ENCODE measurements around the gene TMPRSS3. TPM values are rescaled to one million over a fixed set of nuclear protein-coding genes. Genes with fewer than 3 reads are reported as not detected.
A peak's percentile ranks its signal among the peaks of the same experiment; 100 is the strongest.

Gene TMPRSS3
- total and polyA plus RNA-seq, 8 donors: 3.1 to 11.6 (median 7.9) TPM

- Histone ChIP-seq H3K4me3 (no peak overlapping the region), H3K4me1 (no peaks in the 10 kb centered on the region), H3K27ac (no peak overlapping the region), H3K36me3 (no peaks in the 10 kb centered on the region), H3K9me3 (no peaks in the 10 kb centered on the region), H3K27me3 (no peaks in the 10 kb centered on the region)
- FAIRE-seq: no peak
- 38 to 53% methylated on average over 6 of the region's 6 CpGs for WGBS, 2 donors
- intact Hi-C loops (cut with DNase I): no loop called here
- ATAC-seq: no peak
- TF ChIP-seq CTCF (IDR thresholded peaks at IDR 0.05): no peak
- DNase-seq: no peak
These were observed 39.2 kb downstream of the TMPRSS3 start for GRCh38 chr21:42356650-42357049.

DNA sequence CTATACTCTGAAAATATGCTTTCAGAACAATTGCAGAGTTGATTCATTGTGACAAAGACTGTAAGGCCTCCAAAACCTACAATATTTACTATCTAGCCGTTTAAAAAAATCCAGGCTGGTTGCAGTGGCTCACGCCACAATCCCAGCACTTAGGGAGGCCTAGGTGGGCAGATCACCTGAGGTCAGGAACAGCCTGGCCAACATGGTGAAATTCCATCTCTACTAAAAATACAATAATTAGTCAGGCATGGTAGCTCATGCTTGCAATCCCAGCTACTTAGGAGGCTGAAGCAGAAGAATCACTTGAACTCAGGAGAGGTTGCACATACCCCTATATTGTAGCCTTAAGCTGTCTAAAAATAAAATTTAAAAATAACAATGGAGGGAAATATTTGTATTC is 39.8 kb downstream of the TMPRSS3 start:
- 71 to 82% methylated on average over 2 of the region's 2 CpGs for WGBS, 2 donors
- DNase-seq (no peak), FAIRE-seq (no peak), ATAC-seq (no peak)
- Histone ChIP-seq H3K27ac (no peak overlapping the region), H3K4me3 (no peak overlapping the region), H3K9me3 (no peaks in the 10 kb centered on the region), H3K4me1 (no peaks in the 10 kb centered on the region), H3K36me3 (no peaks in the 10 kb centered on the region), H3K27me3 (no peaks in the 10 kb centered on the region)
- intact Hi-C loops (cut with DNase I): no loop called here
- TF ChIP-seq CTCF (IDR thresholded peaks at IDR 0.05): no peak

DNA sequence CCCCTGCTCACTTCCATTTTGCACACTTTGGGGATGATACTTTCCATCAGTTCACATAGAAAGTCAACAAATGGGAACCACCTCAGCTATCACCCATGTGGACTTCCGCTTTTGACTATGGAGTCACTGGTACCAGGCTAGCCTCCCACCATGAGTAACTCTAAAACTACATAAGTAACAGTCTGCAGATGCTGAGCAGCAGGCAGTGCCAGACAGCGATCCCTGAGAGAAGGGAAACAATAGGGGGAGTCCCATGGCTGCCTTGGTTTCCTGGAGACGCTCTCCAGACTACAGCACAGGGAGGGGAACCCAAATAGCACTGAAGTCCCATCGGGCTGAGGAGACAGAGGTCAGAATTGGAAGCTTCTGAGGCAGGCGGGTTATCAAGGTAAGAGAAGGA is 42.2 kb downstream of the TMPRSS3 start:
- no peak for TF ChIP-seq CTCF (IDR thresholded peaks at IDR 0.05)
- Histone ChIP-seq H3K27me3 (no peaks in the 10 kb centered on the region), H3K36me3 (no peaks in the 10 kb centered on the region), H3K27ac (no peak overlapping the region), H3K4me1 (no peaks in the 10 kb centered on the region), H3K9me3 (no peaks in the 10 kb centered on the region), H3K4me3 (no peak overlapping the region)
- ATAC-seq (no peak), FAIRE-seq (no peak), DNase-seq (no peak)
- intact Hi-C loops (cut with DNase I): no loop called here
- WGBS, 2 donors: 82 to 90% methylated on average over 5 of the region's 5 CpGs

DNA sequence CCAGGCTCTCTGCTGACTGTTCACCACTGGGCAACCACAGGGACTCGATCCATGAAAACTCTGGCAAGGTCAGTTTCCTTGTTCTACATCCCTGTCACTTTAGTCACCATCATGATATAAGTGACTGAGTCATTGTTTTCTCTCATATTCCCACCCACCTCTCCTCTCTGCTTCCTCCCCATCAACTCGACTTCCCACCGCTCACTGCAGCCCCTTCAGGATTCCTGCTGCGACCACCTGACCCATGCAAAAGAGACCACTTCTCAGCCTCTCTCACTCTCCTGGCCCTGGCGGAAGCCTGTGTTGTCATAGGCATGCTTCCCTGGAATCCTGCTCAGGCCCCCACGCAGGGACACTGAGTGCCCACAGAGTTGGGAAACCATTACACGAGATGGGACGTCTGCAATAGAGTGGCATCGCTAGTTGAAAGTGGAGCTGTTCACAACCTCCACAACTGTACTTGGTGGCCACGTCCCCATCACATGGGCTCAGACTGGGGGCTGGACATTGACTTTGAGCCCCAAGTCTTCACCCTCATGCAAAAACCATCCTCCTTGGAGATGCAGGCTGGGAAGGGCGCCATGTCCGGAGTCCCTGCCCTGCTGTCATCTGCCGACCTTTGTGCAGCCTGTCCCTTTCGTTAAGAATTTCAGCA is 43.3 kb downstream of the TMPRSS3 start:
- 75 to 84% methylated on average over 14 of the region's 14 CpGs for WGBS, 2 donors
- ATAC-seq (no peak), DNase-seq (no peak), FAIRE-seq (no peak)
- Histone ChIP-seq H3K4me1 (no peaks in the 10 kb centered on the region), H3K9me3 (no peaks in the 10 kb centered on the region), H3K4me3 (no peak overlapping the region), H3K36me3 (no peaks in the 10 kb centered on the region), H3K27me3 (no peaks in the 10 kb centered on the region), H3K27ac (no peak overlapping the region)
- intact Hi-C loops (cut with DNase I): no loop called here
- no peak for TF ChIP-seq CTCF (IDR thresholded peaks at IDR 0.05)

GRCh38 chr21:42351626-42352440 is 44.0 kb downstream of the TMPRSS3 start:
- no peak for TF ChIP-seq CTCF (IDR thresholded peaks at IDR 0.05)
- H3K9me3 ChIP-seq: no peaks in the 10 kb centered on the region
- no peak overlapping the region for H3K27ac ChIP-seq
- ATAC-seq: no peak
- no peaks in the 10 kb centered on the region for H3K36me3 ChIP-seq
- intact Hi-C loops (cut with DNase I): no loop called here
- H3K4me1 ChIP-seq: no peaks in the 10 kb centered on the region
- H3K4me3 ChIP-seq: no peak overlapping the region
- peak in 1 of 6 donors; percentile 5 for DNase-seq
- no peaks in the 10 kb centered on the region for H3K27me3 ChIP-seq
- 66 to 74% methylated on average over 11 of the region's 11 CpGs for WGBS, 2 donors
- FAIRE-seq: no peak
